GM21390 (cell line): Measurements from ENCODE around the gene SNX27.

Experiments used
- ATAC-seq: cut with Tn5 transposase; IDR thresholded peaks from one replicate; pipeline ENCODE4 v1.9.1; 2021; ENCODE audit not compliant: unreplicated experiment

Gene SNX27

DNA sequence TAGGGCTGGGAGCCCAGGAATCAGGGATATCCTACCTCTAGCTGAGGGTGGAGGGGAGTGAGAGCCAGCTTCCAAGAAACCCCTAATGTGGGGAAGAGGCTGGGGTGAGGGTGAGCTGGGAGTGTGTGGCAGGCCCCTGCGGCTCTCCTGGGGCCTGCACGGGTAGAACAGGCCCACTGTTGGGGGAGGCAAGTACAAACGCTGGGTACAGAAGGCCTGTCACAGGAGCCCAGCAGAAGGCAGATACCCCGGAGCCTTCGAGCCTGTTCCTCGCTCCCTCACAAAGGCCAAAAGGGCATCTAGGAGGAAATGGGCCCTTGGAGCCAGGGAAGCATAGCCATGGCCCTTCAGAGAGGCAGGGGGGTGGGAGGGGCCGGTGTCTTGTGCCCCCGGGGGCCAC lies 91.1 kb downstream of the SNX27 start:
- no peak for ATAC-seq

- no peak for ATAC-seq
These were observed 92.0 kb downstream of the SNX27 start for GRCh38 chr1:151703813-151704212.

GRCh38 chr1:151704246-151704645 lies 92.4 kb downstream of the SNX27 start:
- ATAC-seq: no peak

DNA sequence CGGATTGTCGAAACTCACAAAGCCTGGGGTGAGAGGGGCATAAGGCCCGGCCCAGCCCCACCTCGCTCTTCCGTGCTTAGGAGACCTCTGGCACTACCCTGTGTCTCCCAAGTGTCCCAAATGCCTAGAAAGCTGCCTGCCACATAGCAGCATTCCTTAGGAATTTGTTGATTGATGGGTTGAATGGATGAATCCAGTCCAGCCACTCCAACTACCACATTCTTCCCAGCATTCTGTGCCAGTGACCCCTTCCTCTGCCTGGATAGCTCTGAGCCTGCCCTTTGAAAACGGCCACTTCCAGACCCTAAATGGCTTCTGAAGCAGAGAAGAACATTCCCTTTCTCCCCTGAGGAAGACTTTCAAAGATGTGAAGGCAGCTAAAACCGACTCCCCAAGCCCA lies 93.3 kb downstream of the SNX27 start:
- ATAC-seq: no peak

GRCh38 chr1:151705753-151706463 lies 94.1 kb downstream of the SNX27 start:
- ATAC-seq: no peak

DNA sequence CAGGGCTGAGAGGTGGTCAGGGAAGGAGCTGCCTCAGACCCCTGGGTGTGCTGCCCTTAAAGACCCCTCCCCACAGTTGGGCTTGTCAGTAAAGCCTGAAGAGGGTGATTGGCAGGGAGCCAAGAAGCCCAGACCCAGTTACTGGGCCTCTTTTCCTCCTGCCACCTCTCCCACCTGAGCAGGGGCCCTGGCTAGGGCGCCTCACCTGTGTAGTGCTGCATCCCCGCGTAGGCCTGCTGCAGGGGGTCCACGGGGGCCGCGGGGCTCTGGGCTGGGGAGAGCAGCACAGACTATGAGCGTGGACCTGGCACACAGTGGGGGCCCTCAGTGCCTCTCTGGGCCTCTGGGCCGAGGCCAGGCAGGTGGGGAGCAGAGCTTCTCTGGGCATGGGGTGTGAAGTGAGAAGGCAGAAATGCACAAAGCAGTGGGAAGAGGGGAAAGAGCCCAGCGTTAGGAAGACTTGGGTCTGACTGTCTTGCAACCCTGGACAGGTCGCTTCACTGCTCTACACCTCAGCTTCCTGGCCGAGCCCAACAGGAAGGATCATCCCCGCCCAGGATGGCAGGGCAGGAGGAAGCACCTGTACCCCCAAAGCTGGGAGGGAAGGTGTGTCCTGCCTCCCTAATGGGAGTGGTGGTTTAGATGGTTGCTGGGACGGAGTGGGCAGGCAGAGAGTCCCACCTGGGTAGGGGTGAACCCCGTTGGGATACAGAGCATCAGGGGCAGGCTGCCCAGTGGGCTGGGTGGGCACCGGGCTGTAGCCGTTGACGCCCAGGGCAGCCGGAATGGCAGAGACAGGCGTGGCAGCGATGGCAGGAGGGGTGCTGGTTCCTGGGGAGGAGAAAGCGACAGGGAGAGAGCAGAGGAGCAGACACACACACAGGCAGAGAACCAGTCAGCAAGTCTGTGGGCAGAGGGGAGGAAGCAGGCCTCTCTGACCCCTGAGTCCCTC lies 94.9 kb downstream of the SNX27 start:
- no peak for ATAC-seq

GRCh38 chr1:151707541-151708065 lies 95.8 kb downstream of the SNX27 start:
- no peak for ATAC-seq

- no peak for ATAC-seq
These were observed 97.0 kb downstream of the SNX27 start for GRCh38 chr1:151708891-151709290.

- ATAC-seq: no peak
These were observed 98.5 kb downstream of the SNX27 start for GRCh38 chr1:151710187-151710840.

- no peak for ATAC-seq
These were observed 99.4 kb downstream of the SNX27 start for GRCh38 chr1:151711044-151711800.

DNA sequence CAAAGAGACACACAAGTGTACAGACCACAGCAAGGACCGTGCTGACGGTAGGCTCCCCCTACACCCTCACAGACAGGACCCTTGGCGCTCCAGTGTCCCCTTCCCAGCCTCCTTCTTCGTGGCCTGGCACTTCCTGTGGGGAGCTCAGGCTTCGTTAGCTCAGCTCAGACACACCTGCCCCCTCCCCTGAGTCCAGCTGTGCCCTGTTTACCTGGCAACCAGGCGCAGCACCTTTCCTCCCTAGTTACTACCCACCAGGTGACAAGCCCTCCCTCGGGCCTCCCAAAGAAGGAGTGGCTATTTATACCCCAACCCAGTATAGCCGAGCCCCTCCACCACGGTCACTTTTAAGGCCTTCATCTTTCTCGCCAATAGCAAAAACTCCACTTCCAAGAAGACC lies 100.1 kb downstream of the SNX27 start:
- ATAC-seq: no peak

DNA sequence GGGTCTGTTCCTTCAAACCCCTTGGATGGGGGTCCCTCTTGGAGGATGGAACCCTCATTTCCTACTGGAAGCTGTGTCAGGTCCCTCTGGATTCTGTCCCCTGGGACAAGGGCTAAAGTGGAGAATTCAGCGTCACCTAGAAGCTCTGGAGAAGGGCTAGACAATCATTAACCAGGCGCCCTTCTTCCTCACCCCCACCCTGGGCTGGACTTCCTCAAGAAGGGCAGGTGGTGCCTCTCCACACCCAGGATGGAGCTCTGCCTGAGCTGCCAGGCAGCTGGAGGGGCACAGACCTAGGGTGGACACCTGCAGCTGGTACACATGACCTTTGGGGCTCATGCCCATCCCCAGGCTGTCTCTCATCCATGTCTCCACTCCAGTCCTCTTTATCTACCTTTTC lies 101.2 kb downstream of the SNX27 start:
- ATAC-seq: no peak

DNA sequence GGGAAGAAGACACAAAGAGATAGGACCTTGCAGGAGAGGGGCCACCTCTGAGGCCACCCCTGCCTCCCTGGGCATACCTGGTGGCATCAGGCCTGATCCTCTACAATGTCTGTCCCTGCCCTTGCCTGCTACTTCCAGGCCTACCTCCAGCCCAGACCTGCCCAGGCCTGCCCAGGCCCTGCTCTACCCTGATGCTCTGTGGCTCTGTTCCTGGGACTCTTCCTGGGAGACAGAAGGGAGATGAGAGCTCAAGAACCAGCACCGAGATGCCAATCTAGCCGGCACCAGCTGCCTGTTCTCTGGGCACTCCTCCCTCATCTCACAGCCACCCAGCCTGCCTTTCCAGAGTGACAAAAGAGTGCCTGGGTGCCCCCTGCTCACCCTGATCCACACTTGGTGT lies 102.0 kb downstream of the SNX27 start:
- ATAC-seq: no peak

DNA sequence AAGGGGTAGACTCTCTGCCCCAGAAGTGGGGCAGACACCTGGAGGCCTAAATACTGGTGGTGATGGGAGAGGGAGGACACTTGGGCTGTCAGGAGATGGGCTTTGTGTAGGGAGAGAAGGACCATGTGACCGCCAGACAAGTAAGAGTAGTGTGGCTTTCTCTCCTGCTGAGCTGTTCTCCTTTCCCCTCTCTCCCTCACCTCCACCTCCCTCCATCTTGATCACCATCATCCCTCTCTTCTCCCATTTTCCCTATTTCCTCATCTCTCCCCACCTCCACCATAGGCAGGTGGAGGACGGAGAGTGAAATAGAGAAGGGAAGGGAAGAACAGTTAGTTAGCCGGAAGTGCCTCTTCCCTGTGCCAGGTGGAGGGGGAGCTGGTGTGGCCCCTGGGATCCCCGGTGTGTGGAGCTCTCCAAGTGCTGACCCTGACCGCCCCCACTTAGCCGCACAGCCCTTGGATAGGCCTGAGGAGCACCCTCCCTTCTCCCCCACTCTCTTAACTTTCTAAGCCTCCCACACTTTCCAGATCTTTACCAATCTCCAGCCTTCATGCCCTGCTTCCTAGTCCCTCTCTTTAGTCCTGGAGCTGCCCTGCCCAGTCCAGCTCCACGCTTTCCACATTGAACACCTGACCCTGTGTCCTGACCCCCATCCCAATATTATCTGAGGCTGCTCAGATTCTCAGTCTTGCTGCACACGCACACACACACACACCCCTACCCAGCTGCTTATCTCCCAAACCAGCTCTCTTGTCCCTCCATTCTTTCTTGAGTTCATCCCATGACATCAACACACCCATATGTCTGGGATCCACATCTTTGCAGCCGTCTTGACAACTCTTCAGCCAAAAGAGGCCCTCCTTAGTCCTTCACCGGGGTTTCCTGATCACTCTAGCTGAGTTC lies 103.2 kb downstream of the SNX27 start:
- ATAC-seq: no peak

- no peak for ATAC-seq
These were observed 104.0 kb downstream of the SNX27 start for GRCh38 chr1:151715726-151716404.

DNA sequence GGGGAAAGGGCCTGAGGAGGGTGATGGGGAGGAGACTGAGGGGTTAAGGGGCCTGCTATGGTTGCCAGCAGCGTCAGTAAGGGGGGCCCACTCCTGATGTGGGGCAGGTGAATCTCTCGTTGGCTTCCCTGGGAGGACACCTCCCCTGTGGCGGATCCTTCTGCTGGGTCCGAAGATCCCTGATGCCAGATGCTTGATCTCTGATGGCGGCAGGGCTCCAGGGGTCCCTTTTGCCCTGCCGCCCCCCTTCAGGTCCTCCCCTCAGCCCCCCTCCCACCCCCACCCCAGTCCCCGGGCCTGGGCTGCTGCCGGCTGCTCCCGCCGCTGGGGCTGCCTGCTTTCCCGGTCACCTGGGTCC lies 104.5 kb downstream of the SNX27 start:
- ATAC-seq: no peak

- ATAC-seq: no peak
These were observed 105.2 kb downstream of the SNX27 start, which contains the start of gene CELF3 for GRCh38 chr1:151716771-151717631. TSS of gene CELF3 (minus strand) at chr1:151716803. CDS start at chr1:151716020, 783 bp downstream.

DNA sequence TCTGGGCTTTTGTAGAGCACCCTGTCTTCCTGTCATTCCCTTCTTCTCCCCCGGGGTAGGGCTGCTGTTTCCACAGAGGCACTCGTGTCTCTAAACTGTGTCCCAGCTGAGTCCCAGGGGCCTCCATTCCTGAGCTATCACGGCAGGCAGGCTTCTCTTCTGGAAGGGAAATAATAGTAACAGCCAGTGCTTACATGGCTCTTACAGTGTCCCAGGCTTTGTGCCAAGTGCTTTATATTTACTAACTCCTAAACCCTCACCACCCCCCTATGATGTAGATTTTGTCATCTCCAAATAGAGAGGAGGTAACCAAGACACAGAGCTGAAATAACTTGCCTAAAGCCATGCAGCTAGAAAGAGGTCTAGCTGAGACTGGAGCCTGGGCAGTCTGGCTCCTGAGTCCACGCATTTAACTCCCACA lies 106.2 kb downstream of the SNX27 start:
- ATAC-seq: no peak
